ENCODE data around the gene ZNF576.
"Not testable (repeated sequence)": the region's sequence is repeated elsewhere in the genome, so short reads cannot be mapped to it uniquely, and the experiment has no call there.

Gene ZNF576

DNA sequence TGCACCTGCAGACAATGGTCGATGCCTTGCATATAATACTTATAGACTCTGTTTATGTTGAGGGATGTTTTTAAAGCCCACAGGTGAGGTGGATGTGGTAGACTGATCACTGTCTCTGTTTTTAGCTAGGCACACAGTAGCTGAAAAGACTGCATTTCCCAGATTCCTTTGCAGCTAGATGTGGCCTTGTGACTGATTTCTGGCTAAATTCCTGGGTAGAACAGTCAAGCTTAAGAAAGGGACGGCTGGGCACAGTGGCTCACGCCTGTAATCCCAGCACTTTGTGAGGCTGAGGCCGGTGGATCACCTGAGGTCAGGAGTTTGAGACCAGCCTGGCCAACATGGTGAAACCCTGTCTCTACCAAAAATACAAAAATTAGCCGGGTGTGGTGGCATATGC is 3.9 kb downstream of the ZNF576 start:
- not testable (repeated sequence) for DNase-seq

DNA sequence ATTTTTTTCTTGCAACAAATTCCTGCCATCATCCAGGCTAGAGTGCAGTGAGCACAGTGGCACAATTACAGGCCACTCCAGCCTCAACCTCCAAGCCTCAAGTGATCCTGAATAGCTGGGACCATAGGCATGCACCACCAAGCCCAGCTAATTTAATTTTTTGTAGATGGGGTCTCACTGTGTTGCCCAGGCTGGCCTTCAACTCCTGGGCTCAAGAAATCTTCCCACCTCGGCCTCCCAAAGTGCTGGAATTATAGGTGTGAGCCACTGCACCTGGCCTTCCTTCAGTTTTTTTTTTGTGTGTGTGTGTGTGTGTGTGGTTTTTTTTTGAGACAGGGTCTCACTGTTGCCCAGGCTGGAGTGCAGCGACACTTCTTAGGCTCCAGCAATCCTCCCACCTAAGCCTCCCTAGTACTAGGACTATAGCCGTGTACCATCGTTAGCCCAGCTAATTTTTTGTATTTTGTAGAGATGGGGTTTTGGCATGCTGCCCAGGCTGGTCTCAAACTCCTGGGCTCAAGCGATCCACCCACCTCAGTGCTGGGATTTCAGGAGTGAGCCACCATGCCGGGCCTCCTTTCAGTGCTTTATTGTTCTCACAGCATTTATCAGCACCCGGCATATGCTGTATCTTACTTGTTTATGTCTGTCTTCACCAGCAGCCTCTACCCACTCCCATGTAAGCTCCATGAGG is 9.6 kb downstream of the ZNF576 start:
- DNase-seq: no peak

DNA sequence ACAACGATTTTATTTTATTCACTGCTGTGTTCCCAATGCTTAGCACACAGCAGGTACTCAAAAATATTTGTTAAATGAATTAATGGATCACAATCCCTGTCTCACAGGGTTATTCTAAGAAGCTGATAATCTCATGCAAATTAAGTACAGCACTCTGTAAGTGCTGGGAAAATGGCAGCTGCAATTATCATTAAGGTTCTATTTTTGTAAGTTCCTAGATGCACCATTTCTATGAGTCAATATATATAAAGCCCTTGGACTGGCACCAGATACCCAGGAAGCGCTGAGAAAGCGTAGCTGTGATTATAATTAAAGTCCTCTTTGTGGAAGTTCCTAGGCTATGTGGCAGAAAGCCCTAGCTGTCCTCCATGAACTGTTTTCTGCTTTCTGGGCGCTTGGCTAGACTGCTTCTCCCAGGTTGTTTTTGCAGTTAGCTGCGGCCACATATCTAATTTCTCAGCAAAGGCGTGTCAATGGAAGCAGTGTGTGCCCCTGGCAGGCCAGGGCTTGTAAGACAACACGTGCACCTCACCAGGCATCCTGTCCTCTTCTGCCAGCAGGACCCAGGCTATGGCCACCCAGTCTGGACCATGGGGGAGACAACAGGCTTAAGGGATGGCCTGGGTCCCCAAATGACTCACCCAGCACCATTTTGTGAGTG is 10.3 kb downstream of the ZNF576 start:
- no peak for DNase-seq

DNA sequence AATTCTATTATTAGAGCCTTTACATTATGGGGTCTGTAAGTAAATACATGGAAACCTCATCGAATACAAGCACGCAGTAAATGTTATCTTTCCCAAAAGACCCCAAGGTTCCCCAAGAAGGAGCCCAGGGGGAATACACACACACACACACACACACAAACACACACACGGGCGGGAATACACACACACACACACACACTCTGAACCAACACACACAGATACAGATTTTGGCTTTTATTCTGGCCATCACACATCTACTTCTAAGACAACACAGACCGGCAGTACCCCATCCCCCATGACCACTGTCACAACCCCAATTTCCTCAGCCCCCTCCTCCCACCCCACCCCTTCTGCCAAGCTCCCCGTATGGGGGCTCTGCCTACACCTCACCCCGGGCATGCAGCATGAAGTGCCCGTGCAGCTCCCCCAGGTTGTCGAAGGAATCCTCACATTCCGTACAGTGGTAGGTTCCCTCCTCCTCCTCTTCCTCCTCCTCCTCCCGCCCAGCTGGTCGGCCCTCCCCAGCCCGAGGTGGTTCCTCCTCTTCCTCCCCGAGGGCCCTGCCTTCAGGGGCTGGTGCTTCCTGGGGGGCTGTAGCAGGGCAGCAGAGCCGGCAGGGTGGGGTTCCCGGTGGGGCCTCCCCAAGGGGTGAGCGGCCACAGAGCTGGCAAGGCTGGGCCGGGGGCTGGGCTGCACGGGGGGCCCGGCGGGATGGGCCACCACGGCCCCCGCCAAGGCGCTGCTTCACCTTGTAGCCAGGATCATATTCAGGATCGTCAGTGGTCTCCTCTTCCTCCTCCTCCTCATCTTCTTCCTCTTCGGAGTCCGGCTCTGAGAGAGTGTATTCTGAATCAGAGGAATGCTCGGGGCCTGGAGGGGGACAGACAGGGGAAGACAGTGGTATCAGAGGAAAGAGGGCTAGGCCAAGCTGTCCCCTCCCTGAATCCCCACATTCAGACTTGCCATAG is 11.1 kb downstream of the ZNF576 start:
- no peak for DNase-seq

DNA sequence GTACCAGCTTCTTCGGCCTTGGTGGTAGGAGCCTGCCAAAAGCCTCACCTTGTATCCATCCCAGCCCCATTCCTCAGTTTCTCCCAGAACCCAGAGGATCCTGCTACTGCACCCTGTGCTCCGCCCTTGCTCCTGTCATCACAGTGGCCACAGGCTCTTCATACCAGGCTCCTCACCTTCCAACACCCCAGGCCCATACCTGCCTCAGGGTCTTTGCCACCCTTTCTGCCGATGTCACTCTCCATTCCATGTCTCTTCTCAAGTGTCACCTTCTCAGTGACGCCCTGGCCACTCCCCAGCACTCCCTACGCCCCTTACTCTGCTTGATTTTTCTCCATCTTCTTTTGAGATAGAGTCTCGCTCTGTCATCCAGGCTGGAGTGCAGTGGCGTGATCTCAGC is 13.5 kb downstream of the ZNF576 start:
- DNase-seq: no peak

DNA sequence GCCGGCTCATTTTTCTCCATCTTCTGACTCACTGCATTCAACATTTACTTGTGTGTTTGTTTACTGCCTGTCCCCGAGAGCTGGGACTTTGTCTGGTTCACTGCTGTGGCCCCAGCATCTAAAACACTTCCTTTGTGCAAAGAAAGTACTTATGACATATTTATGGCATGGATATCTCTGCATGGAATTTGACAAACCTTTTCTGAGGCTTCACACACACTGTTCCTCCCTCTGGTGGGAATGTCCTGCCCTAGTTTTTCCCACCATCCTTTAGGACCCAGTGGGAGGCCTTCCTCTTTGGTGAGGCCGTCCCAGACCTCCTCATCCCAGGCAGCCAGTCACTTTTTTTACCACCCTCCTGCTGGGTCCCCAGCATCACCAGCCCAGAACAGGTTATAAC is 14.1 kb downstream of the ZNF576 start:
- DNase-seq: no peak

DNA sequence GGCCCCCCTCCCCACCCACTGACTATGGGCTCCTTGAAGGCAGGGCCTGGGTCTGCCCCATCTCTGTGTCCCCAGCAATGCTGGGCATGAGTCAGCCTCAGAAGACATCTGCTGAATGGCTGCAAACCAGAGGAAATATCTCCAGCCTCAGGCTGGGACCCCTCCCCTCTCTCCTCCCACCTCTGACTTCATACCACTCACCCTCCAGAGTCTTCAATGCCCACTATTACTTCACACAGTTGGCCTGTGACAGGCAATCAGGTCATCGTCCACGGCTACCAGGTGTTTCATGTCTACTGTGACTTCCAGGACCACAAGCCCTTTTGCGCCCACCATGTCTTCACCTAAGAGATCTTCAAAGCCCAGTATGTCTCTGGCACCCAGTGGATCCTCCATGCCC is 15.4 kb downstream of the ZNF576 start, which contains the start of gene SRRM5:
TSS of gene SRRM5 (plus strand) at position 301 of the 400 bp plus-strand sequence. CDS start at position 335, 34 bp downstream.
- no peak for DNase-seq

DNA sequence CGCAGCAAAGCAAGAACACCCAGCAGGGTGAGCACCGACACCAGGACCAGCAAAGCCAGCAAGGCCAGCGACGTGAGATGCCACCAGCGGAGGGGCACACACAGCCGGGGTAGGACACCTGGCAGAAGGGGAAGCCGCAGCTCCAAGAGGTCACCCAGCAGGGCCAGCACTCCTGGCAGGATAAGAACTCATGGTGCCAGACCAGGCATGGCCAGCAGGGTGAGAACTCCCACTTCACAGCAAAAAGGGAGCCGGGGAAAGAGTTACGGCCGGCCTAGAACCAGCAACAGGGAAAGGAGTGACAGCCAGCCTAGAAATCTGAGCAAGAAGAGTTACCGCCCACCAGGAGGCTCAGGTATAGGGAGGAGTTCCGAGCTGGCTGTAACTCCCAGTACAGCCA is 16.0 kb downstream of the ZNF576 start:
- no peak for DNase-seq

DNA sequence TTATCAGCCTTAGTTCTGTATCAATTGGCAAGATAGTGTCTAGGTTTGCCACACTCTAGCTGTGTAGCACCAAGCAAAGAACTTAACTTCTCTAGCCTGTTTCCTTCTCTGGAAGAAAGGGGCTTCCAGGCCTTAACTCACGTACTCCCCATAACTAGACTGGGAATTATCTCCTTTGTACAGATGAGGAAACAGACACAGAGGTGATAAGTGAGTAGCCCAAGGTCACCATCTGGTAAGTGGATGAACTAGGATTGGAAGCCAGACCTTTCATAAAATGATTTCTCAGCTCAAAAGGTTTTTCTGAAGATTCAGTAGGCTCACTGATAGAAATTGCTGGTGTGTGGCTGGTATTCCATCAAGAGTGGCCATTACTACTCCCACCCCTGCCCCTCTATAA is 19.9 kb downstream of the ZNF576 start:
- DNase-seq: no peak

DNA sequence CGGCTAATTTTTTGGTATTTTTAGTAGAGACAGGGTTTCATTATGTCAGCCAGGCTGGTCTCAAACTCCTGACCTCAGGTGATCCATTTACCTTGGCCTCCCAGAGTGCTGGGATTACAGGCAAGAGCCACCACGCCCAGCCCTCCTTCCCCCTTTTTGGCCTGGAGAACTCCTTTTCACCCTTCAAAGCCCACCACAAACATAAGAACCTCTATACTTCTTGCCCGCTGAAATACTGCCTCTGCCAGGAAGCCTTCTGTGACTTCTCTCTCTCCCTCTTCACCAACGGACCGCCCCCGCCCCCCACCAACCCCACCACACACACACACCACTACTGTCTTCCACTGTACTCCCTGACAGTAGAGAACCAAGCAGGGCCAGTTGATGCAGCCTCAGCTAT is 20.6 kb downstream of the ZNF576 start:
- no peak for DNase-seq

DNA sequence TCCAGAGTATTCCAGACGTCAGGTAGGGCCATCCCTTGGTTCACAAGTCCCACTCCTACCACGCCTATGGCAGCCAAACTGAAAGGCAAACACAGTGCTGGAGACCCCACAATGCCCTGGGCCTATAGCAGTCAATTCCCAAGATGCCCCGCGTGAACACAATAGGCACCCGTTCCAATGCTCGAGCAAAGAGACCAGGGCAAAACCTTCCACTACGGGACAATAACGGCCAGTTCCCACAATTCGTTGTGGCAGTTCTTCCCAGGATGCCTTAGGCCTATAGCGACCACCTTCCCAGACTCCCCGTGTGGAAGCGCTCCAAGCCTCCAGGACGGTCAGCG is 22.5 kb downstream of the ZNF576 start:
- peak; percentile 18 to 44 for DNase-seq

DNA sequence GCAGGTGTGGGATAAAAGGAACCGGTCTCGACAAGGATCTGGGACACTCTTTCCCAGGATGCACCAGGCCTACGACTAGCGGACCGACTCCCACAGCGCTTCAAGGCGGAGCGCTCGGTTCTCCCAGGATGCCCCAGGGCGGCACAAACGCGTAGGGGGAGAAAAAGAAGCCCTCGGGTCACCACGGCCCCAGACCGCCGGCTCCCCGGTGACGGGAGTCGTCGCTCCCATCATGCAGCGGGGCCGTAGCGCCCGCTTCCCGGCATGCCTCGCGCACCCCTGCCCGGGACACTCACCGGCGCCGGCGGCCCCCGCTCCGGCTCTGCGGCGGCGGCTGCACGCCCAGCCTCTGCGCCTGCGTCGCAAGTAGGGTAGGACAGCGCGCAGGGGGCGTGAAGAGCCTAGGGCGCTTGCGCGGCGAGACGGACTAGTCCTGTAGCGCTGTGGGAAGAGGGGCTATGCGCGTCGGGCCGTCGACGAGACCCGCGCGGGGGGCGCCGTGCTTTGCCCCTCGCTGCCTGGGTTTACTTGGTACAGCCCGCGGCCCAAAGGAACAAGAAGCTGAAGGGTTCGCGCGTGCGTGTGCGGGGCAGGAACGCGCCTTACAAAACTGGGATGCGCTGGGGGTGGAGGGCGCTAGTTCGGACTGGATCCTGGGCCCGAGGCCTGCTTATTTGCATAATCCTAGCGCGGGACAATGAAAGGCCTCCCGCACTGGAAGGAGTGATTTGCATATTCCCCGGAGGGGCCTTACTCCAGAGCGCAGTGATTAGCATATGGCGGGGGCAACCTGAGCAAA is 23.1 kb downstream of the ZNF576 start, which contains the start of gene ZNF428:
TSS of gene ZNF428 (minus strand) at position 368 of the 799 bp plus-strand sequence. CDS start 5,325 bp downstream, outside the sequence.
- peak; percentile 89 to 92 for DNase-seq

DNA sequence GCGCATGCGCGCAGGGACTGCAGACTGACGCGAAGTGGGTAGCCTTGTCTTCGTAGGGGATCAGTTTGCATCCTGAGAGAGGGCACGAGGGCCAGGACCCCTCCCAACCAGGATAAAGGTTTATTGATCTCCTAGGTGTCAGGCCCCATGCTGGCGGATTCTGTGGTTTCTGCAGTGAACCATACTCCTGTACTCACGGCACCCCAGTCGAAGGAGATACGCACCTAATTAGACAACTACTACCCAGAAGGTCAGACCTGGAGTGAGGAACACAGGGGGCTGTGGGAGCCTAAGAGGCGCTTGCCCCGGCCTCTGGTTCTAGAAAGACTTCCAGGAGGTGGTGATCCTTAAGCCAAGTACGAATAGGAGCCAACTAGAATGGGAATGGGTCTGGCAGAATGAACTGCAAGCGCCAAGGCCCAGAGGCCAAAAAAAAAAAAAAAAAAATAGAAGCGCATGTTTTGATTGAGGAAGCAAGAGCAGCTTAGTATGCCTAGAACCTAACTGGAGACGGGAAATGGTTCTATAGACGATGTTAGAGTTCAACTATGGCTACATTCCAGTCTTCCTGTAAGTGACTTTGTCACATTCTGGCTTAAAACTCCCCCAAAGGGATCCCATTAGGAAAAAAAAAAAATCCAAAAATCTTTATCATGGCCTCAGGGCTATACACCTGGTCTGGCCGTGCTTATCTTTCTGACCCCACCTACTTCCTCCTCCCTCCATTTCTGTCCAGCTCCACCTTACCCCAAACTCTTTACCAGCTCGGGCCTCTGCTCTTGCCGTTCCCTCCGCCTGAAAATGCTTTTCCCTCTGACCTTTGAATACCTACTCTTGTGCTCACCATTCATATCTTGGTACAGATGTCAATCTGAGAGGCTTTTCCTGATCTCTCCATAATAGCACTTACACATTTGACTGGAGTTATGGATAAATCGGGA is 23.9 kb downstream of the ZNF576 start:
- peak in 1 of 2 donors; percentile 88 for DNase-seq

DNA sequence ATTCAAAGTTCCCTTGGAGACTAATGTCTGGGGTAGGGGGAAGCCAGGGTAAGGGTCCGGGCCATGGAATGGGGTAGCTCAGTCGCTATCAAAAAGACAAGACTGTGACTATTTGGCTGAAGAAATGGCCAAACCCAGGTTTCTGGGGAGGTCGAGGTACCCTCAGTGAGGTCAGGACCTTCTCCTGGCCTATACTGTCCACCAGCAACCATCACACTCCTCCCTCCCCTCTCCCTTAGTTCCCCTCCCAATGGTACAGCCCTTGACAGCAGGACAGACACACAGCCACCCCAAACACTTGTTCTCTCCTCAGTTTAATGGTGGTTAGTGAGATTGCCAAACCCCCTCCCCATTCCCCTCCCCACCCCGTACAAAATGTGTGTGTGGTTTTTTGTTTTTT is 25.7 kb downstream of the ZNF576 start:
- no peak for DNase-seq

DNA sequence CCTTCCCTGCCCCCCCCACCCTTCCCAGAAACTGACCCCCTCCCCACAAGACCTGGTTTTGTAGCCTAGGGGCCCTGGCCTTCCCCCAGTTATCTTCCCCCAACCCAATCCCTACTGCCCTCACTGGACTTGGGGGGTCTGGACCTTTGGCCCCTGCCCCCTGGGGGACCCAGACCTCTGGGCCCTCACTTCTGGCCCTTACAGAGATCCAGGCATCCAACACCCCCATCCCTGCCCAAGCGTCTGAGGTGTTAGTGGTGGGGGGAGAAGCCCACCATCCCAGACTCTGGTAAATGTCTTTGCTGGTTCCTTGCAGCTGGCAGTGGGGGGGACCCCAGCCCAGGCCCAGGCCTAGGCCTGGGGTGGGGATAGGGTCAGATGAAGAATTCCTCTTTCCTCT is 26.6 kb downstream of the ZNF576 start:
- no peak for DNase-seq

DNA sequence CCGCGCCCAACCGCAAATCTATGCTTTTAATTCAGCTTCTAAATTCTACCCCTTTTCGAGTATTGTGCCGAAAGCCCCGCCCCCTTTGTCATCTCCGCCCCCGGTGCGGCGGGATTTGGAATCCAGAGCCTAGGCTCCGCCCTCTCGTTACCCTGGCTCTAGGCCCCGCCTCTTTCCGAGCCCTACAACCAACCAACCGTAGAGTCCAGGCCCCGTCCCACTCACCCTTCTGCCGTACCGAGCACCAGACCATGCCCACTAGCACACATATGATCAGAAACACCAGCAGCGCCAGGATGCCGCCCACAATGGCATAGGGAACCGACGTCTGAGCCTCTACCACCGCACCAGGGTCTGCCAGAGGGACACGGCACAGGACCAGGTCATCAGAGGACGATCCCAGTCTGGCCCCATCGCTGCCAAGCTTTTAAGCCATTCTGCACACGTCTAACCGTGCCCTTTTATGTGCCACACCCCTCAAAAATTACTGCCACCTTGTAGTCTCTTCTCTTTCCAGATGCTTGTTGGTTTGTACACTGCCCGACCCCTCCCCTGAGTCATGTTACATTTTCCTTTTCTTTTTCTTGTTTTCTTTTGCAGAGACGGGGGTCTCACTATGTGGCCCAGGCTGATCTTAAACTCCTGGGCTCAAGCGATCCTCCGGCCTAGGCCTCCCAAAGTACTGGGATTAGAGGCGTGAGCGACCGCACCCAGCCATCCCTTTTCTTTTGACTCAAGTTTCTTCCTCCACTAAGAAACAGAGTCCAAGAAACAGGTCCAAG is 27.7 kb downstream of the ZNF576 start:
- DNase-seq: peak in 1 of 2 donors; percentile 21

DNA sequence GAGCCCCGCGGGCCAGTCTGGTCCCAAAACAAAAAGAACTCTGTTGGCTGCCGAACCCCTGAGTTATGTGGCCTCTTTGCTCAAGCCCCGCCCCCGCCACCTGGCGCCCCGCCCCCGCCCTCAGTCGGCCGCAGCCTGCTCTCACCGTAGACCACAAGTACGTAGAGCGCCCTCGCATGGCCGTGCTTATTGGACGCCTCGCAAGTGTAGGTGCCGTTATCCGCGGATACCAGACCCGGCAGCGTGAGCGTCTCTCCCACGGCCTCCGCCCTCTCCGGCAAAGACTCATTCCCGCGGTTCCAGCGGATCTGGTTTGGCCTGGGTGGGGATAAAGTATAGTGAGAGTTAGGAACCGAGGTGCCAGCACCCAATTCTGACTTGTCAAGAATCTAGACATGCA is 28.5 kb downstream of the ZNF576 start:
- peak; percentile 87 to 89 for DNase-seq

DNA sequence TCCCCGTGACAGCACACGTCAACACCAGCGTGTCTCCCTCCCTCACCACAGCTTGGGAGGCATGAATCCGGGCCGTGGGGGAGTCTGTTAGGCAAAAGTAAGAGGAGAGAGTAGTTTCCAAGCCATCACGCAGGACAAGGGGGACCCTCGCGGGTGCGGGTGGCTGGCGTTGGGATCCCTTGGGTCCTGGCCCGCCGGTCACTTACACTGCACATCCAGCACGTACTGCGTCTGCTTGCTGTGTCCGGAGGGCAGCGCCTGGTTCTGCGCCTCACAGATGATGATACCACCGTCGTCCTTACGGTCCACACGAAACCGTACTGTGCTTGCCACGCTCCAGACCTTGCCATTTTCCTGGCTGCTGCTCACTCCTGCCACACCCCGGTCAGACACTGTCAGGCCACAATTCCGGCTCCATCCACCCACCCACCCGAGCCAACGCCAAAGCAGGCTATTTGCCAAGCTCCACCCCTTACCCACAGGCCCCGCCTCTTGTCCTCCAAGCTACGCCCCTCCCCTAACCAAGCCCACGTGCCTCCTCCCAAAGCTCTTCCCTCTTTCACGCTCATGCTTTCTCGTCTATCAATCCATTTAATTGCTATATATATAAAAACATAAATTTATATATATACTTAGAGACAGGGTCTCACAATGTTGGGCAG is 29.7 kb downstream of the ZNF576 start:
- DNase-seq: peak in 1 of 2 donors; percentile 9

DNA sequence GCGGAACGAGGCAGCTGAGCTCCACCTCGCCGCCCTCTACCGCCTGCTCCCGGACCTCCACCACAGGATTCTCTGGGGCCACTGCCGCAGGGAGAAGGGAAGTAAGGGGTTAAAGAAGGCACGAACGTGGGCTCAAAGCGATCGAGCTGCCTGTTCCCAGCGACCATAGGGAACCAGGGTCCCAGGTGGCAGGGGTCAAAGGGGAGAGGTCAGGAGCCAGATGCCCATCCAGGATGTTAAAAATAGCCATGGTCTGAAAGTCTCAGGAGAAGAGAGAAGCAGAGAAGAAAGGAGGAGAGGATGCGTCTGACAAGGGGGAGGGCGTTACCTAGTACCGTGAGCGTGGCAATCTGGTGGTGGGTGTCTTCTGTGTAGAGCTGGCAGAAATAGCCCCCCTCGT is 30.4 kb downstream of the ZNF576 start:
- no peak for DNase-seq
